Vein endothelial cell (primary cell): ENCODE measurements around the gene IGFLR1. TPM values are rescaled to one million over a fixed set of nuclear protein-coding genes. Genes with fewer than 3 reads are reported as not detected.

Experiments
- total RNA-seq: library from RNA; depleted of rRNA; stranded (reverse); fragments of >200 nt; gene quantifications from 2 replicates; pipeline ENCODE4 v1.2.3, GENCODE V29; 2012

IGFLR1 gene, protein sequence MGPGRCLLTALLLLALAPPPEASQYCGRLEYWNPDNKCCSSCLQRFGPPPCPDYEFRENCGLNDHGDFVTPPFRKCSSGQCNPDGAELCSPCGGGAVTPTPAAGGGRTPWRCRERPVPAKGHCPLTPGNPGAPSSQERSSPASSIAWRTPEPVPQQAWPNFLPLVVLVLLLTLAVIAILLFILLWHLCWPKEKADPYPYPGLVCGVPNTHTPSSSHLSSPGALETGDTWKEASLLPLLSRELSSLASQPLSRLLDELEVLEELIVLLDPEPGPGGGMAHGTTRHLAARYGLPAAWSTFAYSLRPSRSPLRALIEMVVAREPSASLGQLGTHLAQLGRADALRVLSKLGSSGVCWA
- total RNA-seq, result 0.76 and 0.98 TPM in 2 replicates

DNA sequence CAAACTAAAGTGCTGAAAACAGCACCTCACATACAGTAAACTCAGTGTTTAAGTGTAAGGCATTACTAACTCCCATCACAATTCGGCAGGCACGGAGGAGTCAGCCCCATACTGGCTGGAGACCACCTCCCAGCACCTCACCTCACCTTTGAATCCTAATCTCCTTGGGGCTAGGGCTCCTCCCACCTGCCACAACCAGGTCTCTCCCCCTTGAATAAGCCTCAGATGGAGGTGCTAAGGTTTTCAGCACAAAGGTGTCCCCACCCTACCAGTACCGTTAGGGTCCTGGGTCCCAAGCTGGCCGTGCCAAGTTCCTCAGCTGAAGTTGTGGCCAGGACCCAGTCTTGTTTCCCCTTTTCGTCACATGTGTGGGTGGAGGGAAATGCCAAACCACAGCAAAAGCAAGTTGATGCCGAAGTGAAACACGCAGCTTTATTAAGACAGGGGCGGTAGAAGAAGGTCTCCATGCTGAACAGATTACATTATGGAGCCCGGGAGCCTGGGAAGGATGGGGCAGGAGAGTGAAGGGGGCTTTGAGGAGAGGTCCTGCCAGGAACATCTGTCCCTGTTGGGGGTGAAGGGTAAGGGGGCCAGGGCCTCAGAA lies at the start of gene IGFLR1:
Gene IGFLR1, minus strand, starts transcription at position 332 of the 604 bp plus-strand sequence. CDS start 1,272 bp downstream, outside the sequence.

DNA sequence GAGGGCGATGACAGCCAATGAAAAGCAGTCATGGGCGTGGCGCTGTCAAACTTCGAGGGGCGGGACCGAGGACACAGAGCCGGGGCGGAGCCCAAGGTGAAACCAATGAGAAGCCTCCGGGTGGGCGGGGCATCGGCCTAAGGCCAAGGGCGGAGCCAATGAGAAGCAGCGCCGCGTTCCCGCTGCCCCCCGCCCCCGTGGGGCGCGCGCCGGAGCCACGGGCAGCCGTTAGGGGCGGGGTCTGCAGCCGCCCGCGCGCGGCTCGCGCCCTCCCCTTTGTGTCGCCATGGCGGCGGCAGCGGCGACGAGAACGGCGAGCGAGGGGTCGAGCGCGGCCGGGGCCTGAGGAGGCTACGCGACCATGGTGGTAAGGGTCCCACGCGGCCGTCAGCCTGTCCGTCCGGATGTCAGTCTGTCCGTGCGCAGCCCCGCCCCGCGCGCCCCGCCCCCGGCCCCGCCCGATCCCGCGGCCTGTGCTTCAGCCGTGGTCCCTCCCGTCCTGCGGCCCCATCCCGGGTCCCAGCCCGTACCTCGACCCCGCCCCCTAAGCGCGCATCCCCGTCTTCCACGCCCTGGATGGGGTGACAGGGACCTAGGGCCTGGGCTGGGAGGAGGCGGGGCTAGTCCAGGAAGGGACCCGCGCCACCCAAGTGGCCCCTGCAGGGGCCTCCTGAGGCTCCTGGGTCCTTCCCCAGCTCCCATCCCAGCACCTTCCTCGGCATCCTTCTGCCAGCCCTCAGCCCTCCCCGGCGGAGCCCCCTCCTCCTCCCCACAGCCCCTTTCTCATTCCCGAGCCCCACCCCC lies 33.2 kb upstream of the IGFLR1 start, which contains the start of gene ARHGAP33:
Gene ARHGAP33, plus strand, starts transcription at position 267 of the 804 bp plus-strand sequence. Its CDS starts 95 bp downstream, at position 362.

GRCh38 chr19:35757749-35758608 lies 15.7 kb upstream of the IGFLR1 start, which contains the start of gene PROSER3:
Gene PROSER3 (plus strand): TSS chr19:35758176. CDS start chr19:35758216, 40 bp downstream.

GRCh38 chr19:35756377-35757230 lies 14.4 kb upstream of the IGFLR1 start, which contains the start of gene HSPB6:
Gene HSPB6 (minus strand): TSS chr19:35757029. CDS start chr19:35757008, 21 bp downstream.

DNA sequence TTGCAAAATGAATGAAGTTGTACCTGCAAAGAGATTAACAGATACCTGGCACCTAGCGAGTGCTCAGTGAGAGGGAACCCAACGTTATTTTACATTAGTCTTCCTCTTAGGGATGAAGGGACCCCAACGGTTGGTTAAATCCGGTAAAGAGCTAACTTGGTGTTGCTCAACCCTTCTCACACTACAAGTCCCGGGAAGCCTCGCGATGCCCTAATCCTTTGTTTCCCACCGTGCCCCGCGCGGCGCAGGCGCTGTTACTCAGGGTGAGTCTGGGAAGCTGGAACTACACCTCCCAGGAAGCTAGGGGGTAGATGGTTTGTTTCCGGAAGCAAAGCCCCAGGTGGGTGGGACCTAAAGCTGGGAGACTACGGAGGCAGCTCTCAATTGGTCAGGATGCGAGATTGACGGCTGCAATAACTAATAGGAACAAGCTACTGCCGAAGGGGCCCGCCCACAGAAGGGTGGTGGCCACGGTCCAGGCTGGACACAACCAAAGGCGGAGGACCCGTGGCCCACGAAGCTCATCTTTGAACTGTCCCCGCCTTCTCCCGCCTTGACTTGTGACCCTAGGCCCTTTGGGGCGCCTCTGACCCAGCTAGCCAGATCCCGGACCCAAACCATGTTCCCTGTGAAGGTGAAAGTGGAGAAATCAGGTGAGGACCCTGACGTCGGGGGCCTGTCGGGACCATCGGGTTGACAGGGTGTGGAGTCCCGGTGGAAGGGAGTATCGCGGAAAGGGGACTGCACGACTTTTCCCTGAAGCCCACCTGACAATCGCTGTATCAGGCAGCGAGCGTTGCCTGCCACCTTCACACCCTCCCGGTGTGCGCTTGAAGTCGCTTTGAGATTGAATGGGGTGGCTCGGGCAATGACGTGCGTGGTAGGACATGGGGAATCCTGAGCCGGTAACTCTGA lies 6.1 kb upstream of the IGFLR1 start, which contains the start of gene LIN37:
Gene LIN37, plus strand, starts transcription at position 471 of the 915 bp plus-strand sequence. Its CDS starts 149 bp downstream, at position 620.

GRCh38 chr19:35745328-35746086 lies 3.3 kb upstream of the IGFLR1 start, which contains the start of the genes PSENEN and U2AF1L4:
Gene PSENEN (plus strand): TSS chr19:35745651. CDS start chr19:35745931, 280 bp downstream.
Gene U2AF1L4 (minus strand): TSS chr19:35745418. CDS start chr19:35745391, 27 bp downstream.

GRCh38 chr19:35717665-35718344 lies 24.4 kb downstream of the IGFLR1 start, which contains the start of gene KMT2B:
Gene KMT2B (plus strand): TSS chr19:35718003. CDS start chr19:35718019, 16 bp downstream.

DNA sequence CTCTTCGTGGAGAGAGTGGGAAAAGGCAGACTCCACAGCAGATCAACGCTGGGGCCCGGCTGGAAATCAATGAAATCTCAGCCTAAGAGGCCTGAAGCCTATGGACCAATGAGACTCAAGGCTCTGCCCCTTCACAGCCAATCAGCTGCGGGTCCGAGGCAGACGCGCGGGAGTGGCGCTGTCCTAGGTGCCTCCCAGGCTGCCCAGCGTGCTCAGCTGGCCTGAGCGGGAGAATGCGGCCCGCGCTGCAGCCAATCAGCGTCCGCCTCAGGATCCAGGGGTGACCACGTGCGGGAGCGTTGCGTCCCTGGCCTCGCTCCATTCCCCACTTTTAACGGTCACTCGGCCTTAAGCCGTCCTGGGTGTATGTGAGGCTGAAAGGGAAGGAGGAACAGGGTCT lies 38.0 kb downstream of the IGFLR1 start, which contains the start of gene ZBTB32:
Gene ZBTB32, plus strand, starts transcription at position 341 of the 400 bp plus-strand sequence. CDS start 10,069 bp downstream, outside the sequence.

Other genes starting within 250 kb of the IGFLR1 start
- not detected in 2 replicates for gene DMKN, start 228.8 kb downstream of the IGFLR1 start, total RNA-seq
- gene SBSN, start 214.1 kb downstream of the IGFLR1 start, total RNA-seq, result not detected in 2 replicates
- not detected in 2 replicates for gene GAPDHS, start 209.0 kb downstream of the IGFLR1 start, total RNA-seq
- gene TMEM147, start 196.8 kb downstream of the IGFLR1 start, total RNA-seq, result 58.0 and 58.8 TPM in 2 replicates
- not detected in 2 replicates for gene ATP4A, start 178.8 kb downstream of the IGFLR1 start, total RNA-seq
- gene PMIS2, start 156.3 kb downstream of the IGFLR1 start, total RNA-seq, result not detected in 2 replicates
- gene HAUS5, start 129.7 kb downstream of the IGFLR1 start, total RNA-seq, result 8.5 and 9.1 TPM in 2 replicates
- gene RBM42, start 113.4 kb downstream of the IGFLR1 start, total RNA-seq, result 49.6 and 56.5 TPM in 2 replicates
- 0.29 and 0.65 TPM in 2 replicates for gene ETV2, start 100.7 kb downstream of the IGFLR1 start, total RNA-seq
- 214 and 293 TPM in 2 replicates for gene COX6B1, start 94.1 kb downstream of the IGFLR1 start, total RNA-seq
- gene UPK1A, start 75.9 kb downstream of the IGFLR1 start, total RNA-seq, result not detected in 2 replicates
- gene ZBTB32, start 37.9 kb downstream of the IGFLR1 start, total RNA-seq, result not detected in 2 replicates
- 8.5 and 9.4 TPM in 2 replicates for gene KMT2B, start 24.4 kb downstream of the IGFLR1 start, total RNA-seq
- 2.3 and 2.8 TPM in 2 replicates for gene U2AF1L4, start 3.0 kb upstream of the IGFLR1 start, total RNA-seq
- 14.8 and 15.7 TPM in 2 replicates for gene PSENEN, start 3.2 kb upstream of the IGFLR1 start, total RNA-seq
- 12.1 and 16.7 TPM in 2 replicates for gene LIN37, start 6.1 kb upstream of the IGFLR1 start, total RNA-seq
- gene HSPB6, start 14.6 kb upstream of the IGFLR1 start, total RNA-seq, result 0.38 and 0.65 TPM in 2 replicates
- 7.2 and 7.3 TPM in 2 replicates for gene PROSER3, start 15.7 kb upstream of the IGFLR1 start, total RNA-seq
- gene ARHGAP33, start 33.1 kb upstream of the IGFLR1 start, total RNA-seq, result 3.3 and 3.7 TPM in 2 replicates
- gene PRODH2, start 70.4 kb upstream of the IGFLR1 start, total RNA-seq, result not detected in 2 replicates
- gene NPHS1, start 110.1 kb upstream of the IGFLR1 start, total RNA-seq, result not detected in 2 replicates
- not detected in 2 replicates for gene KIRREL2, start 114.5 kb upstream of the IGFLR1 start, total RNA-seq
- 4.2 and 4.6 TPM in 2 replicates for gene APLP1, start 126.1 kb upstream of the IGFLR1 start, total RNA-seq
- gene NFKBID, start 158.1 kb upstream of the IGFLR1 start, total RNA-seq, result 2.9 and 5.5 TPM in 2 replicates
- not detected in 2 replicates for gene HCST, start 160.1 kb upstream of the IGFLR1 start, total RNA-seq
- gene TYROBP, start 165.8 kb upstream of the IGFLR1 start, total RNA-seq, result not detected in 2 replicates
- 9.6 and 11.1 TPM in 2 replicates for gene LRFN3, start 193.9 kb upstream of the IGFLR1 start, total RNA-seq